ENCODE measurements around the gene SHISAL2A. TPM values are rescaled to one million over a fixed set of nuclear protein-coding genes. Genes with fewer than 3 reads are reported as not detected.

Gene SHISAL2A
- total and polyA plus RNA-seq, 2 of the 13 experiments (the other 11 are each of a cell fraction or from before 2014, with no cell fraction given): not detected

- Histone ChIP-seq H3K27ac (ENCODE audit: extremely low read length, insufficient read depth, low read length) (no peak overlapping the region), H3K79me2 (ENCODE audit: insufficient read depth, low read length) (no peaks in the 10 kb centered on the region), H3K4me2 (ENCODE audit: low read depth, low read length) (no peak overlapping the region), H3K27me3 (ENCODE audit: control insufficient read depth in 1 of 2, insufficient read depth in 2 of 2, low read length in 2 of 2) (no peaks in the 10 kb centered on the region), H4K20me1 (ENCODE audit: insufficient read depth, low read length) (no peaks in the 10 kb centered on the region), H2AFZ (ENCODE audit: low read length) (no peak overlapping the region), H3K4me1 (ENCODE audit: insufficient read depth, low read length) (peaks cover 22% of the 10 kb centered on the region; the same call in 1 of the 2 replicates), H3K4me3 (replicated peaks in 1 of 3; ENCODE audit: insufficient read depth in 1 of 3, low read depth in 2 of 3, low read length in 3 of 3) (no peak overlapping the region), H3K36me3 (replicated peaks in 1 of 2; ENCODE audit: control insufficient read depth in 1 of 2, insufficient read depth in 2 of 2, low read length in 2 of 2) (peaks cover 0 to 1% of the 10 kb centered on the region in 2 experiments; a peak in 1 of 5 replicates), H3K9me3 (ENCODE audit: low read length) (no peaks in the 10 kb centered on the region), H3K9ac (ENCODE audit: insufficient read depth, low read depth, low read length) (no peak overlapping the region)
- POLR2A ChIA-PET: no interaction called here
- FAIRE-seq: no peak
- intact Hi-C loops (cut with micrococcal nuclease; ENCODE audit: unreplicated experiment) (no loop called here), in situ Hi-C loops (cut with HindIII; ENCODE audit: extremely low pct_ligation_motif_present, low pct_unique_long_range_greater_than_20kb) (no loop called here)
- CTCF ChIA-PET (ENCODE audit: low intra/inter-chr PET ratio, low total read pairs): no interaction called here
- no peak for TF ChIP-seq ZNF367 (CRISPR knock-in tag; IDR thresholded peaks at IDR 0.05; ENCODE audit: borderline replicate concordance)
- no peak for TF ChIP-seq RORA (CRISPR knock-in tag; IDR thresholded peaks at IDR 0.05)
- no peak for TF ChIP-seq ZFP90 (CRISPR knock-in tag; IDR thresholded peaks at IDR 0.05; ENCODE audit: borderline replicate concordance)
- no peak for TF ChIP-seq ZFP36L2 (CRISPR knock-in tag; IDR thresholded peaks at IDR 0.05)
- no peak for TF ChIP-seq SUZ12 (IDR thresholded peaks at IDR 0.05; ENCODE audit: low read depth, low read length)
- no peak for TF ChIP-seq HOXA7 (CRISPR knock-in tag; IDR thresholded peaks at IDR 0.05)
- TF ChIP-seq ZNF569 (CRISPR knock-in tag; IDR thresholded peaks at IDR 0.05; ENCODE audit: borderline replicate concordance): no peak
- no peak for TF ChIP-seq ZNF30 (CRISPR knock-in tag; IDR thresholded peaks at IDR 0.05)
- TF ChIP-seq ZSCAN31 (CRISPR knock-in tag; IDR thresholded peaks at IDR 0.05; ENCODE audit: low read depth): no peak
- TF ChIP-seq ZNF674 (CRISPR knock-in tag; IDR thresholded peaks at IDR 0.05; ENCODE audit: low read depth): no peak
- no peak for TF ChIP-seq ATF1 (CRISPR knock-in tag; IDR thresholded peaks at IDR 0.05)
- no peak for TF ChIP-seq YEATS4 (CRISPR knock-in tag; IDR thresholded peaks at IDR 0.05; ENCODE audit: borderline replicate concordance)
- TF ChIP-seq RARG (CRISPR knock-in tag; IDR thresholded peaks at IDR 0.05; ENCODE audit: low read depth): no peak
- TF ChIP-seq, protein P1, sequence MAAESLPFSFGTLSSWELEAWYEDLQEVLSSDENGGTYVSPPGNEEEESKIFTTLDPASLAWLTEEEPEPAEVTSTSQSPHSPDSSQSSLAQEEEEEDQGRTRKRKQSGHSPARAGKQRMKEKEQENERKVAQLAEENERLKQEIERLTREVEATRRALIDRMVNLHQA (CRISPR knock-in tag; IDR thresholded peaks at IDR 0.05): no peak
- no peak for TF ChIP-seq MED8 (CRISPR knock-in tag; IDR thresholded peaks at IDR 0.05; ENCODE audit: insufficient replicate concordance)
- no peak for TF ChIP-seq IRX3 (CRISPR knock-in tag; IDR thresholded peaks at IDR 0.05; ENCODE audit: borderline replicate concordance, low read depth)
- TF ChIP-seq MBNL3 (CRISPR knock-in tag; conservative IDR thresholded peaks at IDR 0.05): no peak
- no peak for TF ChIP-seq ZNF7 (CRISPR knock-in tag; IDR thresholded peaks at IDR 0.05)
- no TSS peak for BruUV-seq (replicated peaks)
- no peak for ATAC-seq
- 40% methylated on average over 5 of the region's 5 CpGs for WGBS (ENCODE audit: low lambda C conversion rate)
- DNase-seq (ENCODE audit: low spot score): no peak
Observed at GRCh38 chr1:52679498-52679897, 46.5 kb downstream of the SHISAL2A start.

Data from HepG2 (cell line).